ENCODE results near the gene SLC16A12. TPM values are rescaled to one million over a fixed set of nuclear protein-coding genes. Genes with fewer than 3 reads are reported as not detected.

SLC16A12 gene
- total and polyA plus RNA-seq, 10 of the 15 experiments (the other 5 are each of a cell fraction or from before 2014, with no cell fraction given) = not detected

- RAD21 ChIA-PET (ENCODE audit: unreplicated experiment) = no interaction called here
- in situ Hi-C loops (cut with MboI) = no loop called here
These were observed 19.1 kb downstream of the SLC16A12 start for GRCh38 chr10:89516149-89516832.

More at GRCh38 chr10:89516149-89516832, 19.1 kb downstream of the SLC16A12 start:
- H4K20me1 ChIP-seq (ENCODE audit: control insufficient read depth, insufficient read depth) = no peaks in the 10 kb centered on the region
- no peaks in the 10 kb centered on the region for H3K79me2 ChIP-seq (ENCODE audit: control insufficient read depth, insufficient read depth, low read length)
- H3K27ac ChIP-seq (ENCODE audit: control insufficient read depth, insufficient read depth) = no peak overlapping the region
- no peak overlapping the region for H2AFZ ChIP-seq (ENCODE audit: control insufficient read depth, low read depth, low read length)
- H3K9ac ChIP-seq (ENCODE audit: control insufficient read depth, insufficient read depth, low read length) = no peak overlapping the region
- no peak overlapping the region for H3K4me3 ChIP-seq
- 41% methylated on average over 7 of the region's 7 CpGs for WGBS (ENCODE audit: insufficient coverage, insufficient replicate concordance, low lambda C conversion rate, missing lambda C conversion rate)
- no peaks in the 10 kb centered on the region for H3K9me3 ChIP-seq (replicated peaks; ENCODE audit: control insufficient read depth, insufficient read depth, low read length)
- BruUV-seq (replicated peaks) = no TSS peak
- H3K36me3 ChIP-seq (ENCODE audit: control insufficient read depth in 2 of 2, insufficient read depth in 2 of 2, low read length in 1 of 2) = no peaks in the 10 kb centered on the region
- FAIRE-seq = no peak
- POLR2A ChIA-PET = no interaction called here
- no peak for ATAC-seq
- CTCF ChIA-PET = no interaction called here
- SMC1A ChIA-PET (ENCODE audit: uncharacterized antibody, unreplicated experiment) = no interaction called here
- no peak for DNase-seq (ENCODE audit: low read depth, low spot score)
- H3K4me2 ChIP-seq (ENCODE audit: control insufficient read depth, insufficient read depth) = no peak overlapping the region
- H3K27me3 ChIP-seq (replicated peaks in 1 of 2; ENCODE audit: control insufficient read depth in 2 of 2, insufficient read depth in 2 of 2, low read length in 1 of 2) = no peaks in the 10 kb centered on the region; a peak in 2 of 4 replicates
- H3K4me1 ChIP-seq (ENCODE audit: control insufficient read depth, insufficient read depth, low read length) = no peaks in the 10 kb centered on the region
- intact Hi-C loops (cut with micrococcal nuclease; ENCODE audit: unreplicated experiment) = no loop called here
- TF ChIP-seq CREM (IDR thresholded peaks at IDR 0.05; ENCODE audit: low read depth) (no peak), NFYA (IDR thresholded peaks at IDR 0.05; ENCODE audit: borderline replicate concordance, low read depth, low read length) (no peak), RCOR1 (conservative IDR thresholded peaks at IDR 0.05; ENCODE audit: low read depth, low read length) (no peak), NFYB (IDR thresholded peaks at IDR 0.05; ENCODE audit: insufficient read depth, low read depth, low read length) (no peak), ZSCAN29 (IDR thresholded peaks at IDR 0.05) (no peak), CHD2 (IDR thresholded peaks at IDR 0.05; ENCODE audit: borderline replicate concordance, low read depth, low read length) (no peak), MXI1 (IDR thresholded peaks at IDR 0.05; ENCODE audit: low read depth, low read length) (no peak), FOXM1 (IDR thresholded peaks at IDR 0.05; ENCODE audit: low read depth, low read length) (no peak), TARDBP (IDR thresholded peaks at IDR 0.05; ENCODE audit: borderline replicate concordance) (no peak)
- TF ChIP-seq, protein P1, sequence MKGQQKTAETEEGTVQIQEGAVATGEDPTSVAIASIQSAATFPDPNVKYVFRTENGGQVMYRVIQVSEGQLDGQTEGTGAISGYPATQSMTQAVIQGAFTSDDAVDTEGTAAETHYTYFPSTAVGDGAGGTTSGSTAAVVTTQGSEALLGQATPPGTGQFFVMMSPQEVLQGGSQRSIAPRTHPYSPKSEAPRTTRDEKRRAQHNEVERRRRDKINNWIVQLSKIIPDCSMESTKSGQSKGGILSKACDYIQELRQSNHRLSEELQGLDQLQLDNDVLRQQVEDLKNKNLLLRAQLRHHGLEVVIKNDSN (IDR thresholded peaks at IDR 0.05; ENCODE audit: borderline replicate concordance, extremely low read length, insufficient read depth, low read depth, low read length) = no peak
